K562 (cell line): ENCODE results near the gene GABBR1. TPM values are rescaled to one million over a fixed set of nuclear protein-coding genes. Genes with fewer than 3 reads are reported as not detected.

ENCODE experiments used
- BACH1 ChIP-seq: fragments of 200-800 bp; sonication (Bioruptor generic); IDR thresholded peaks from 2 replicates; pipeline ENCODE4 v1.6.1; 2016; ENCODE audit warnings: missing genetic modification characterization, missing compliant biosample characterization
- BCOR ChIP-seq: fragments of 450-650 bp; IDR thresholded peaks from 2 replicates; pipeline ENCODE4 v1.6.1; 2016
- FOXK2 ChIP-seq, 2 experiments: fragments of 450-650 bp; IDR thresholded peaks in 1 of 2; conservative IDR thresholded peaks in 1 of 2; 2 replicates each; pipeline ENCODE4 v1.6.1; 2016; ENCODE audit warnings: low read depth in 2 of 2, mild to moderate bottlenecking in 1 of 2
- KLF1 ChIP-seq: fragments of 450-650 bp; IDR thresholded peaks from 2 replicates; pipeline ENCODE4 v1.6.1; 2016; ENCODE audit warnings: missing genetic modification characterization, missing compliant biosample characterization
- KLF13 ChIP-seq: fragments of 450-650 bp; IDR thresholded peaks from 2 replicates; pipeline ENCODE4 v1.6.1; 2016; ENCODE audit warnings: missing genetic modification characterization, low read depth, mild to moderate bottlenecking, missing compliant biosample characterization, moderate library complexity, borderline replicate concordance
- MXI1 ChIP-seq: IDR thresholded peaks from 2 replicates; pipeline ENCODE4 v1.6.1; 2011; ENCODE audit warnings: low read depth, mild to moderate bottlenecking, improper control_type of control experiment, low read length
- PATZ1 ChIP-seq: fragments of 250-450 bp; sonication (Bioruptor Pico); IDR thresholded peaks from 2 replicates; pipeline ENCODE4 v1.5.0; 2020; ENCODE audit warnings: mild to moderate bottlenecking, borderline replicate concordance
- PML ChIP-seq: IDR thresholded peaks from 2 replicates; pipeline ENCODE4 v1.6.1; 2012; ENCODE audit warnings: low read length, inconsistent platforms
- RBM39 ChIP-seq: fragments of 200-400 bp; formaldehyde crosslinking; optimal IDR thresholded peaks from 2 replicates; pipeline ENCODE3; 2018; ENCODE audit warnings: low read depth, low read length
- SMAD2 ChIP-seq: fragments of 150-350 bp; IDR thresholded peaks from 2 replicates; pipeline ENCODE4 v1.6.1; 2014; ENCODE audit warnings: low read depth, mild to moderate bottlenecking, low read length
- STAT6 ChIP-seq: sonication (generic); formaldehyde crosslinking; IDR thresholded peaks from 2 replicates; pipeline ENCODE4 v1.8.1; 2023; ENCODE audit warnings: mild to moderate bottlenecking, missing genetic modification reagents
- ZBTB40 ChIP-seq, 2 experiments: fragments of 450-650 bp in 1 of 2; sonication (generic) in 1 of 2; formaldehyde crosslinking in 1 of 2; IDR thresholded peaks; 2 replicates each; pipeline versions ENCODE4 v1.7.1 to v1.9.0; 2016 to 2022; ENCODE audit warnings: inconsistent platforms in 1 of 2, mild to moderate bottlenecking in 1 of 2, missing genetic modification reagents in 1 of 2
- ZKSCAN1 ChIP-seq: fragments of 150-350 bp; IDR thresholded peaks from 2 replicates; pipeline ENCODE4 v1.6.1; 2016; ENCODE audit warnings: low read depth, low read length
- polyA plus RNA-seq, 8 experiments: library from polyadenylated mRNA; depleted of rRNA in 4 of 8; stranded (reverse) in 5 of 8; unstranded in 3 of 8; fragments of >200 nt; fragmentation: Nextera tagmentation in 2 of 8; fragmentation: Illumina TruSeq in 1 of 8; extraction: Ambion mirVana in 2 of 8; extraction: Trizol in 1 of 8; gene quantifications; 2 replicates each; pipeline versions ENCODE4 v1.2.1 to v1.2.3, GENCODE V29; 2011 to 2014; ENCODE audit warnings: inconsistent platforms in 1 of 8, missing spikeins in 1 of 8
- total RNA-seq, 7 experiments: library from RNA; depleted of rRNA in 6 of 7; stranded (reverse); fragments of >200 nt in 6 of 7; fragmentation: Illumina TruSeq in 2 of 7; extraction: Trizol in 2 of 7; gene quantifications; 2 replicates each; pipeline versions ENCODE4 v1.2.1 to v1.2.3, GENCODE V29; 2011 to 2021; ENCODE audit warnings: low replicate concordance in 1 of 7

Gene GABBR1
- total and polyA plus RNA-seq, 9 of the 15 experiments (the other 6 are each of a cell fraction or from before 2014, with no cell fraction given), result 2.2 to 48.3 (median 20.8) TPM

GRCh38 chr6:29641430-29642148, 8.6 kb upstream of the GABBR1 start (continued):
- TF ChIP-seq ZBTB40 (IDR thresholded peaks at IDR 0.05) (0 out of 2 replicates have a peak, but pooled peaks have one; percentile 13), ZBTB40 (CRISPR knock-in tag; IDR thresholded peaks at IDR 0.05) (no peak), BCOR (0 out of 2 replicates have a peak, but pooled peaks have one; percentile 47), STAT6 (CRISPR knock-in tag) (no peak), KLF13 (no peak), PML (no peak), FOXK2 (conservative IDR thresholded peaks at IDR 0.05 in 1 of 2, IDR thresholded peaks at IDR 0.05 in 1 of 2; ENCODE audit: low read depth in 2 of 2) (peak; percentile 41 to 53; a peak in 2 of 4 replicates), PATZ1 (no peak), ZKSCAN1 (no peak), SMAD2 (no peak), KLF1 (0 out of 2 replicates have a peak, but pooled peaks have one; percentile 30), BACH1 (tag) (no peak), MXI1 (no peak), RBM39 (no peak)
